Measurements from ENCODE around the gene ASPSCR1. TPM values are rescaled to one million over a fixed set of nuclear protein-coding genes. Genes with fewer than 3 reads are reported as not detected.

The ASPSCR1 gene
- total and polyA plus RNA-seq, 9 of the 15 experiments (the other 6 are each of a cell fraction or from before 2014, with no cell fraction given): 0.90 to 36.9 (median 11.6) TPM

- FAIRE-seq: no peak
- H3K27ac ChIP-seq (ENCODE audit: extremely low read depth, low read depth, low read length): no peak overlapping the region
- H3K9ac ChIP-seq (ENCODE audit: insufficient read depth in 1 of 2, low read depth in 2 of 2, low read length in 2 of 2): no peak overlapping the region
- peaks cover 19% of the 10 kb centered on the region for H3K79me2 ChIP-seq (ENCODE audit: control insufficient read depth, insufficient read depth, low read length)
- POLR2A ChIA-PET: interaction anchor here (1.0 to 1.8 kb wide), 4 partner anchors 14 to 68 kb away, joined by 3 to 12 read pairs (median 6); partner anchors contain the start of genes CENPX, LRRC45 and PYCR1
- H3K9me3 ChIP-seq (replicated peaks; ENCODE audit: control insufficient read depth, insufficient read depth, low read depth, low read length): no peaks in the 10 kb centered on the region; the same call in 1 of the 2 replicates
- no peak overlapping the region for H2AFZ ChIP-seq (ENCODE audit: low read depth, low read length)
- no peaks in the 10 kb centered on the region for H4K20me1 ChIP-seq (replicated peaks; ENCODE audit: control insufficient read depth, insufficient read depth, low read length)
- no peaks in the 10 kb centered on the region for H3K9me1 ChIP-seq (ENCODE audit: control insufficient read depth, insufficient read depth, low read length)
- BruUV-seq (replicated peaks): no TSS peak
- H3K4me1 ChIP-seq (replicated peaks in 1 of 2; ENCODE audit: control insufficient read depth in 2 of 2, insufficient read depth in 2 of 2, low read length in 2 of 2): peaks cover 7 to 55% of the 10 kb centered on the region in 2 experiments; a peak in 4 of 5 replicates
- CTCF ChIA-PET (ENCODE audit: low intra/inter-chr PET ratio): no interaction called here
- no peak for ATAC-seq
- intact Hi-C loops (cut with micrococcal nuclease): loop anchor here (10.0 kb wide), 1 partner anchor 200 kb away; no protein-coding TSS in a partner anchor
- WGBS (ENCODE audit: insufficient coverage, low coverage, missing lambda C conversion rate): 87% methylated on average over 3 of the region's 26 CpGs
- in situ Hi-C loops (cut with MboI): no loop called here
- peaks cover 19% of the 10 kb centered on the region; the same call in 2 of the 3 replicates for H3K36me3 ChIP-seq (ENCODE audit: control insufficient read depth, insufficient read depth, low read length)
- no peak overlapping the region for H3K4me2 ChIP-seq (ENCODE audit: insufficient read depth, low read length)
- DNase-seq (ENCODE audit: extremely low read depth in 1 of 4, low spot score in 3 of 4): no peak
- H3K4me3 ChIP-seq: no peak overlapping the region
- no peak for TF ChIP-seq ZNF347 (CRISPR knock-in tag; IDR thresholded peaks at IDR 0.05; ENCODE audit: low read depth)
- peak; percentile 58 for TF ChIP-seq RBFOX2 (IDR thresholded peaks at IDR 0.05; ENCODE audit: low read depth, low read length)
- peak; percentile 40; the same call in 1 of the 2 replicates for TF ChIP-seq POLR2G (IDR thresholded peaks at IDR 0.05; ENCODE audit: low read depth, low read length)
- no peak for TF ChIP-seq ARID4B (CRISPR knock-in tag; IDR thresholded peaks at IDR 0.05)
- no peaks in the 10 kb centered on the region for H3K27me3 ChIP-seq (ENCODE audit: control insufficient read depth in 2 of 2, insufficient read depth in 2 of 2, low read length in 2 of 2)
These were observed 22.3 kb upstream of the ASPSCR1 start for GRCh38 chr17:81955058-81955681.

All from K562 (cell line).